ENCODE data around the gene CEACAM6.
"Not testable (repeated sequence)": the region's sequence is repeated elsewhere in the genome, so short reads cannot be mapped to it uniquely, and the experiment has no call there.

CEACAM6 gene

GRCh38 chr19:41755328-41755913 lies at the start of gene CEACAM6:
Gene CEACAM6, plus strand, starts transcription at chr19:41755530. Its CDS starts 109 bp downstream, at chr19:41755639.
- DNase-seq (ENCODE audit: low read depth in 2 of 3, low spot score in 1 of 3): no peak

DNA sequence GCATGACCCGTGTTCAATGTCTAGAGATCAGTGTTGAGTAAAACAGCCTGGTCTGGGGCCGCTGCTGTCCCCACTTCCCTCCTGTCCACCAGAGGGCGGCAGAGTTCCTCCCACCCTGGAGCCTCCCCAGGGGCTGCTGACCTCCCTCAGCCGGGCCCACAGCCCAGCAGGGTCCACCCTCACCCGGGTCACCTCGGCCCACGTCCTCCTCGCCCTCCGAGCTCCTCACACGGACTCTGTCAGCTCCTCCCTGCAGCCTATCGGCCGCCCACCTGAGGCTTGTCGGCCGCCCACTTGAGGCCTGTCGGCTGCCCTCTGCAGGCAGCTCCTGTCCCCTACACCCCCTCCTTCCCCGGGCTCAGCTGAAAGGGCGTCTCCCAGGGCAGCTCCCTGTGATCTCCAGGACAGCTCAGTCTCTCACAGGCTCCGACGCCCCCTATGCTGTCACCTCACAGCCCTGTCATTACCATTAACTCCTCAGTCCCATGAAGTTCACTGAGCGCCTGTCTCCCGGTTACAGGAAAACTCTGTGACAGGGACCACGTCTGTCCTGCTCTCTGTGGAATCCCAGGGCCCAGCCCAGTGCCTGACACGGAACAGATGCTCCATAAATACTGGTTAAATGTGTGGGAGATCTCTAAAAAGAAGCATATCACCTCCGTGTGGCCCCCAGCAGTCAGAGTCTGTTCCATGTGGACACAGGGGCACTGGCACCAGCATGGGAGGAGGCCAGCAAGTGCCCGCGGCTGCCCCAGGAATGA lies 48.4 kb upstream of the CEACAM6 start:
- DNase-seq (ENCODE audit: low read depth in 2 of 3, low spot score in 1 of 3): peak; percentile 47 to 71 (median 65)

DNA sequence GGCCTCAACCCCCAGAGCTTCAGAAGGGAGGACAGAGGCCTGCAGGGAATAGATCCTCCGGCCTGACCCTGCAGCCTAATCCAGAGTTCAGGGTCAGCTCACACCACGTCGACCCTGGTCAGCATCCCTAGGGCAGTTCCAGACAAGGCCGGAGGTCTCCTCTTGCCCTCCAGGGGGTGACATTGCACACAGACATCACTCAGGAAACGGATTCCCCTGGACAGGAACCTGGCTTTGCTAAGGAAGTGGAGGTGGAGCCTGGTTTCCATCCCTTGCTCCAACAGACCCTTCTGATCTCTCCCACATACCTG lies 47.9 kb upstream of the CEACAM6 start:
- no peak for DNase-seq (ENCODE audit: low read depth in 2 of 3, low spot score in 1 of 3)

GRCh38 chr19:41707871-41708371 lies 47.4 kb upstream of the CEACAM6 start:
- DNase-seq (ENCODE audit: low read depth in 2 of 3, low spot score in 1 of 3): no peak

GRCh38 chr19:41708481-41708880 lies 46.8 kb upstream of the CEACAM6 start, which contains the start of gene CEACAM5:
Gene CEACAM5, plus strand, starts transcription at chr19:41708626. Its CDS starts 106 bp downstream, at chr19:41708732.
- no peak for DNase-seq (ENCODE audit: low read depth in 2 of 3, low spot score in 1 of 3)

GRCh38 chr19:41709516-41709915 lies 45.8 kb upstream of the CEACAM6 start:
- DNase-seq (ENCODE audit: low read depth in 2 of 3, low spot score in 1 of 3): not testable (repeated sequence)

- no peak for DNase-seq (ENCODE audit: low read depth in 2 of 3, low spot score in 1 of 3)
These were observed 45.2 kb upstream of the CEACAM6 start for GRCh38 chr19:41709951-41710645.

DNA sequence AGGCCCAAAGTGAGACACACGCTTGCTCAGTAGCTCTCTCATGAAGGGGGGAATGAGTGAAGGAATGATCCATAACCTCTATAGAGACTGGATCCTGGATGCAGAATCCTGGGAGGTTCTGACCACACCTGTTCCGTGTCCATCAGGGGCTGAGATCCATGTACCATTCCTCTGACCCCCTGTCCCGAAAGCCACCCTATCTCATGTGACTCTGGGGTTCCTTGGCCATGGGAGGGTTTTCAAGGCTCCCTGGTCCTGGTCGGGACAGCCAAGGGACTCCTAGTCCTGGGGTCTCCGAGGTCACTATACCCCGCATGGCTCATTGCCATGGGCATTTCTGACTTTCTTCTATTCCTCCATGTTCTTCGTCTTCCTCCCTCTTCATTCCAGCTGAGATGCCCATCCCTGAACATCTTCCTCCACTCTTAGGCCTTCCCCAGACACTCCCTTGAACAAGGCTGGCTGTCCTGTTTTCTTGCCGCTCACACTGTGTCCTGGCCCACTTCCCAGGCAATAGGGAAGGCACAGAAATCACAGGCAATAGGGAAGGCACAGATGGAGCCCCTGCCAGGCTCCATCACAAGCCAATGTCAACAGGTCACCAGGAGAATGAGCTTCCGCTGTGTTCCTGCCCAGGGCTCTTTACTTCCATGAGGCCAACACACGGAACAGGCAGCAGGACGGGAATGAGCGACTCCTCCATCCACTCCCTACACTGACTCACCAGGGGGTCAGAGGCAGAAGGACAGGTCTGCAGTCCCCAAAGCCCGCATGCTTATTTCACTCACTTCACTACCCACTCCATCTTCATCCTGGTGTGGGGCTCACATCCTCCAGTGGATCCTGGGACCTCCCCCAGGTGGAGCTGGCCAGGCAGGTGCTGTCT lies 43.7 kb upstream of the CEACAM6 start:
- DNase-seq (ENCODE audit: low read depth in 2 of 3, low spot score in 1 of 3): no peak

GRCh38 chr19:41714598-41714997 lies 40.7 kb upstream of the CEACAM6 start:
- DNase-seq (ENCODE audit: low read depth in 2 of 3, low spot score in 1 of 3): no peak

DNA sequence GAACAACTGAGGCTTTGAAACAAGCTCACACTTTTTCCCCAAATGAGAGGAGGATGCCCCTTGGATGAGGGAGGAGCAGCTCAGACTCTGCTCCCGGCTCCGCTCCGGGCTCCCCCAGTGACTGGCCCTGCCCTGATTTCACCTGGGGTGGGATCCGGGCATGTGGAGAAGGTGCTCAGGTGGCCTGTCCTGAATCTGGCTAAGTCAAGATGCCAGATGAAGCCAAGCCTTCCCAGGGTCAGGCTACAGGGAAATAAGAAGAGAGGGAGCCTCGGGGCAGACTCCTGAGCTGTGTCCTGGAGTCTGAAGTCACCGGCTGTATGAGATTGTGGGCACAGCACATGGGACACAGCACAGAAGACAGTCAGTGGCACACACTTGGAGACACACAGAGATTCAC lies 36.6 kb upstream of the CEACAM6 start:
- DNase-seq (ENCODE audit: low read depth in 2 of 3, low spot score in 1 of 3): no peak

DNA sequence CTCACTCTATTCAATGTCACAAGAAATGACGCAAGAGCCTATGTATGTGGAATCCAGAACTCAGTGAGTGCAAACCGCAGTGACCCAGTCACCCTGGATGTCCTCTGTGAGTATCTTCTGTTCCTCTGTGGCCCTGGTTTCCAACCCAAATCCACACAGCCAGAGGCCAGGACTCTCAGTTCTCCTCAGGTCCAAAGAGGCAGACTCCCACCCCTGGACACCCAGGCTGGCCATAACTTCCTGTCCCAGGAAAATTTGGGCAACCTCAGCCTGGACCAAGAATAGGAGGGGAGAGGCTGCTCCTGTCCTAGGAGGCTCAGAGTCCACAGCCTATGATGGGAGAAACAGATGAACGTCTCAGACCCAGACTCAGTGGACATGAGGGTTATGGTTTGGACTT lies 35.2 kb upstream of the CEACAM6 start:
- no peak for DNase-seq (ENCODE audit: low read depth in 2 of 3, low spot score in 1 of 3)

DNA sequence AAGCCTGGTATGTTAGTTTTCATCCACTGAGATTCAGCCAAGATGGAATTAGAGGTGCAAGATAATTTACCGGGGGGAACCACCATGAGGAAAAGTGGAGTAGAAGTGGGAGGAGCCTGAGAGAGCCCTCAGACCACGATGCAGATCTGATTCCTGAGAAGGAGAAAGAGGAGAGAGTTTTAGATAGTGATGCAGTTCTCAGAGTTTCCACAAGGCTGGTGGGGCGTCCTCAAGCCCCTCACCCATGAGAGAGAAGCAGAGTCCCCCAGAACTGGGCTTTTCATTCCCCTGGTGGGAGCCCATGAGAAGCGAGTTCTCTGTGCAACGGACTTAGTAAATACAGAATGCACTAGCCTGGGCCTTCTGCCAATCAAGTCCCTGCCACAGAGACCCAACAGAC lies 28.8 kb upstream of the CEACAM6 start:
- DNase-seq (ENCODE audit: low read depth in 2 of 3, low spot score in 1 of 3): no peak

DNA sequence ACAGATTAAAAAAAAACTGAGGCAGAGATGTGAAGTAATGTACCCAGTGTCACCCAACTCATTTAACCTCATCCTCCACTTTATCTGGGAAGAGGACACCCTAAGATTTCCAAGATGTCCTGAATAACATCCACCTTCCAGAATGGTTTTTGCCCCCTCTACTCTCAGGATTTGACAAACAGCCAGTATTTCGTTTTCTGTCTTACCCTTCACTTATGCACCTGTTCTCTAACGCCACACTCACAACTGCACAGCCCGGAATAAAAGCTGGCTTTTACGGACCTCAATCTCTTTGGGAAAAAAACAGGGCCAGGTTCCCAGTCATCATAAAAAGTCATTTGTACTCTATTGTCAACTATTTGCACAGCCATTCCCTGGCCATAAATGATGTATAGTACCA lies 21.2 kb upstream of the CEACAM6 start:
- DNase-seq (ENCODE audit: low read depth in 2 of 3, low spot score in 1 of 3): no peak

GRCh38 chr19:41734585-41734984 lies 20.7 kb upstream of the CEACAM6 start:
- DNase-seq (ENCODE audit: low read depth in 2 of 3, low spot score in 1 of 3): no peak

GRCh38 chr19:41735071-41735600 lies 20.2 kb upstream of the CEACAM6 start:
- DNase-seq (ENCODE audit: low read depth in 2 of 3, low spot score in 1 of 3): no peak

DNA sequence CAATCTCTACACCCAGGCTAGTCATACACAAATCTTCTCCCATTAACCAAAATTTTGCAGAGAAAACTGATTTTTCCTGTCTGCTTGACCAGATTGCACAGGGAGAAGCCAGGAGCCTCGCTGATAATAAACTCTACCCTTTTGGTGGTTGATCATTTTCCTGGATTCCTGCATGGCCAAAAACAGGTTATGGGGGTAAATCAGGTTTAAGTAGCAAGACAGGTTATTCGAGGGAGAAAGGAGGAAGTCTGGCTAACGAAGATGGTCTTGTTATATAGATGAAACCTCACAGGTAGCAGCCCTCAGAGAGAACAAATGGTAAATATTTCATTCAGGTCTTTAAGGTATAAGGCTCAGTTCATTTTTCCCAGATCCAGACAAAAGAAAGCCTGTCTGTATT lies 16.0 kb upstream of the CEACAM6 start:
- no peak for DNase-seq (ENCODE audit: low read depth in 2 of 3, low spot score in 1 of 3)

GRCh38 chr19:41740415-41741243 lies 14.7 kb upstream of the CEACAM6 start:
- DNase-seq (ENCODE audit: low read depth in 2 of 3, low spot score in 1 of 3): peak in 1 of 3 donors; percentile 27

DNA sequence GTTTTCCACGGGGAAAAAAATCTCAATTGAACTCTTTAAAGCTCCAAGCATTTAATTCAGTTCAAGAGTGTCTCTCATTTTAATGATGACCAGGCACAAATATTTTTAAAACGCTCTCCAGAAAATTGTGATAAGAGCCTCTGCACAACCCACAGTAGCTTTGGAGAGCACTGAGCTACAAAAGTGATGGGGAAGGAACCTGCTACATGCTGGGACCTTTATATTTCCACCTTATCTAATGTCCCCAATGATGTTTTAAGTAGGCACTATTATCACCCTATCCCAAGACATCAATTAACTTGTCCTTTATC lies 14.1 kb upstream of the CEACAM6 start:
- no peak for DNase-seq (ENCODE audit: low read depth in 2 of 3, low spot score in 1 of 3)

GRCh38 chr19:41744850-41745249 lies 10.5 kb upstream of the CEACAM6 start:
- DNase-seq (ENCODE audit: low read depth in 2 of 3, low spot score in 1 of 3): no peak

- DNase-seq (ENCODE audit: low read depth in 2 of 3, low spot score in 1 of 3): no peak
These were observed 9.6 kb upstream of the CEACAM6 start for GRCh38 chr19:41745756-41746155.

Measured in stimulated activated CD4-positive, alpha-beta T cell treated with anti-CD3 and anti-CD28 coated beads, Interleukin-12 subunit alpha, Interleukin-12 subunit beta, amount 100 ng/mL, for 48 hours (primary cell).